ENCODE results near the gene CD163L1. TPM values are rescaled to one million over a fixed set of nuclear protein-coding genes. Genes with fewer than 3 reads are reported as not detected.
"Not testable (repeated sequence)": the region's sequence is repeated elsewhere in the genome, so short reads cannot be mapped to it uniquely, and the experiment has no call there.

Gene CD163L1
- polyA plus RNA-seq (ENCODE audit: insufficient read length in 3 of 3), result 1 to 10 TPM; 1.3 to 2.3 (median 2.3) TPM
- long read RNA-seq, donor 1, result 0 reads
- long read RNA-seq, donor 2, full-length matches to known transcripts, result 1 of 1 reads
- long read RNA-seq, donor 2, partial matches to known transcripts, result 0 of 1 reads
- long read RNA-seq, donor 2, other reads (novel, unspliced or antisense), result 0 of 1 reads
- long read RNA-seq, donor 3, result 0 reads
- long read RNA-seq, donor 4, result 0 reads
- long read RNA-seq, donor 5, result 0 reads
- long read RNA-seq, donor 6, result 0 reads
- long read RNA-seq, donor 7, partial matches to known transcripts, result 0 of 1 reads
- long read RNA-seq, donor 7, other reads (novel, unspliced or antisense), result 0 of 1 reads
- long read RNA-seq, donor 8, result 0 reads
- long read RNA-seq, donor 9, result 0 reads
- long read RNA-seq, donor 10, result 0 reads
- long read RNA-seq, donor 11, result 0 reads
- long read RNA-seq, donor 12, result 0 reads
- long read RNA-seq, donor 13, result 0 reads
- long read RNA-seq, donor 14, result 0 reads
- long read RNA-seq, donor 15, partial matches to known transcripts, result 0 of 1 reads
- long read RNA-seq, donor 15, other reads (novel, unspliced or antisense), result 0 of 1 reads
- long read RNA-seq, donor 16, result 0 reads

- DNase-seq, result no peak
These were observed at the start of gene CD163L1 for GRCh38 chr12:7444076-7444475. CD163L1 (minus strand) TSS chr12:7444153; CDS start chr12:7444127, 26 bp downstream.

- DNase-seq, result no peak
These were observed 49.1 kb upstream of the CD163L1 start for GRCh38 chr12:7493006-7493405.

GRCh38 chr12:7486512-7486911 is 42.6 kb upstream of the CD163L1 start:
- no peak for DNase-seq

- DNase-seq, result no peak
These were observed 41.1 kb upstream of the CD163L1 start for GRCh38 chr12:7485095-7485494.

- DNase-seq, result no peak
These were observed 39.4 kb upstream of the CD163L1 start for GRCh38 chr12:7483343-7483742.

- DNase-seq, result no peak
These were observed 35.8 kb upstream of the CD163L1 start for GRCh38 chr12:7479771-7480170.

- DNase-seq, result no peak
These were observed 28.1 kb upstream of the CD163L1 start for GRCh38 chr12:7472060-7472459.

- peak; percentile 23 for DNase-seq
These were observed 16.7 kb upstream of the CD163L1 start for GRCh38 chr12:7460375-7461259.

- no peak for DNase-seq
These were observed 16.0 kb upstream of the CD163L1 start for GRCh38 chr12:7459973-7460372.

- DNase-seq, result no peak
These were observed 7.8 kb upstream of the CD163L1 start for GRCh38 chr12:7451756-7452155.

- DNase-seq, result no peak
These were observed 6.7 kb upstream of the CD163L1 start for GRCh38 chr12:7450667-7451066.

- DNase-seq, result no peak
These were observed 4.1 kb upstream of the CD163L1 start for GRCh38 chr12:7448099-7448498.

GRCh38 chr12:7444537-7444936 is 584 bp upstream of the CD163L1 start:
- DNase-seq, result no peak

- DNase-seq, result no peak
These were observed 2.7 kb downstream of the CD163L1 start for GRCh38 chr12:7441216-7441615.

- peak; percentile 35 for DNase-seq
These were observed 4.1 kb downstream of the CD163L1 start for GRCh38 chr12:7439579-7440505.

- not testable (repeated sequence) for DNase-seq
These were observed 5.5 kb downstream of the CD163L1 start for GRCh38 chr12:7438291-7438995.

GRCh38 chr12:7437494-7437893 is 6.5 kb downstream of the CD163L1 start:
- not testable (repeated sequence) for DNase-seq

GRCh38 chr12:7434670-7435069 is 9.3 kb downstream of the CD163L1 start:
- no peak for DNase-seq

- DNase-seq, result no peak
These were observed 10.6 kb downstream of the CD163L1 start for GRCh38 chr12:7433276-7433822.

GRCh38 chr12:7431993-7432685 is 11.8 kb downstream of the CD163L1 start:
- no peak for DNase-seq
